Astrocyte of the spinal cord (primary cell): Measurements from ENCODE around the gene PSD4.

Experiments
- DNase-seq: peaks from one replicate; pipeline ENCODE4 v3.0.0; 2011; ENCODE audit warnings: low read depth, low spot score
- H3K4me3 ChIP-seq: 2 replicates; pipeline ENCODE4 v1.5.1; 2011; ENCODE audit warnings: low read depth, mild to moderate bottlenecking, low read length, moderate library complexity
- CTCF ChIP-seq: IDR thresholded peaks from 2 replicates; pipeline ENCODE4 v1.5.1; 2012; ENCODE audit warnings: low read depth, mild to moderate bottlenecking, low read length, inconsistent platforms
- in situ Hi-C: cut with HindIII; loops from 2 replicates; pipeline ENCODE4 v1.10.0; 2017; ENCODE audit warnings: low sequenced_read_pairs

The PSD4 gene

DNA sequence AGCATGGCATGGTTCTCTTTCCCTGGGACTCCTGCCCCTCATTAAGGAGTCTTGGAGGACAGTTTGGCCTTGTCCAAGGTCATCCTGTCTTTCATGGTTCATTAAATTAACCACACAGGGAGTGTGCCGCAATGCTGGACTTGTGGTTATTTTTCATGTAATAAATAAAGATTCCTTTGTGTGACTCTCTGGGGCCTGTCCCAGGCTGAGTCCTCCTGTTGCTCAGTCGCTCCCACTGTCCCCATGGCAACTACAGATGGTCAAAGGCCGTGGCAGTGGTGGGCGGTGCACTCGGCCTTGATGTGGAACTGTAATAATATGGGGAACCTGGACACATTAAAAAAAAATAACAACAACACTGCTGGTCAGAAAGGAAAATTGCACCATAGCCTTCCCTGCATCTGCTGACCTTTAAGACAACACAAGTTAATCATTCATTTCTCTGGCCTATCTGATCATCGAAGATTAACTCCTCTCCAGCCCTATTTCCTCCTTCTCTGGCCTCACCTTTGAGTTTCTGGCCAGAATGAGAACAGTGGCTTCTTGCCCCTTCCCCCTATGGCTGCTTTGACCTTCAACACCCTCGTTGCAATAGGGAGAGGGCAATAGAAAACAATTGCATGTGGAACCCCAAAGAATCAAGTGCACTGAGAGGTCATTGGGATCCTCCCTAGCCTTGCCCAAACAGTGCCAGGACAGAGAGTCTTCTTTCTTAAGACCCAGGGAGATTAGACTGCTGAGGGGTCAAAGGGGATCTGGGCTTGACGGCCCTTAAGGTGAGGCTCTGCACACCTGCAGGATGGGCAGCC lies 44.7 kb downstream of the PSD4 start:
- in situ Hi-C loops = no loop called here
- peak; percentile 76 for DNase-seq
- no peak for TF ChIP-seq CTCF
- no peak overlapping the region for H3K4me3 ChIP-seq

DNA sequence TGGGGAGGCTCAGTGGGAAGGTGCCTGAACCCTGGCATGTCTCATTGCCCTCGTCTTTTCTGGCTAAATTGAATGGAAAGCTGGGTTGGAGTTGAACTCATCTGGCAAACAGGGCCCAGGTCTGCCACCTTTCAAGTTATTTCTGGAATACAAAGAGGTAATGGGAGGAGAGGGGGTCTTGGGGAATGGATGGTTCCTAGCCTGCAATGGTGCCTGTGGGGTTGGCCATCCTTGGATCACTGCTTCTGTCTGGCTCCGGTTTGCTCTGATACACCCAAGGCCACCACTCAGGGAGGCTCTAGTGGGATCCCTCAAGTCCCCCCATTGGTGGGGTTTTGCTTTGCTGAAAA lies 45.3 kb downstream of the PSD4 start:
- no peak for TF ChIP-seq CTCF
- in situ Hi-C loops = no loop called here
- no peak for DNase-seq
- no peak overlapping the region for H3K4me3 ChIP-seq

GRCh38 chr2:113219525-113219888 lies 45.7 kb downstream of the PSD4 start:
- no peak for TF ChIP-seq CTCF
- H3K4me3 ChIP-seq = no peak overlapping the region
- in situ Hi-C loops = no loop called here
- DNase-seq = no peak

DNA sequence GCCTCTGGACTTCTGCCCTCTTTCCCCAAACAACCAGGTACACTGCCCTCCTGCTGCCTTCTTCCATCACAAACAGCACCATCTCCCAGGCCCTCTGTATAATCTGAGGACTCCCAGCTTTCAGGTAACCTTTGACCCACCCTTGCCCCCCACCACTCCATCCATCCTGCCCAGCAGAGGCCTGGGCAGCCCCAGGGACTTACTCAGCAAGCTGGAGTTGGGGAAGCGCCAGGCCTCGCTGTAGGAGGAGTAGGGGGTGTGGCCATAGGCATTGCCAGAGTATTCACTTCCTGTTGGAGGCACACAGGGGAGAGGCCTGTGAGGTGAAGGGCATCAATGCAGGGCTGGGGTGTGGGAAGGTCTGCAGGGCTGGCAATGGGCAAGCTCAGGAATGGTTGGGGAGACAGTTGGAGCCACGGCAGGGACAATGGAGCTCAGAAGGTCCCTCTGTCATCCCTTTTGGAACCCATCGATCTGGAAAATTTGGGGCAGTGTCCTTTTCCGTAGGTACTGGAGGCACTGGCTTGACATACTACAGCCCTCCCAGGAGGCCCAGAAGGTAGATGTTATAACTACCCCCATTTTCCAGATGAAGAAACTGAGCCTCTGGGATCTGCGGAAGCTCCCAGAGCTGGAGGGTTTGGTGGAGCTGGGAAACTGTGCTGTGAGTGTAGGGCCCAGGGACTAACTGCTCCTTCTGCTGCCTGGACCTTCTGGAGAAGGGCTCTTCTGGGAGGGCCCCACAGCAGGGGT lies 46.3 kb downstream of the PSD4 start:
- peak; percentile 58 for DNase-seq
- in situ Hi-C loops = no loop called here
- no peak overlapping the region for H3K4me3 ChIP-seq
- no peak for TF ChIP-seq CTCF

DNA sequence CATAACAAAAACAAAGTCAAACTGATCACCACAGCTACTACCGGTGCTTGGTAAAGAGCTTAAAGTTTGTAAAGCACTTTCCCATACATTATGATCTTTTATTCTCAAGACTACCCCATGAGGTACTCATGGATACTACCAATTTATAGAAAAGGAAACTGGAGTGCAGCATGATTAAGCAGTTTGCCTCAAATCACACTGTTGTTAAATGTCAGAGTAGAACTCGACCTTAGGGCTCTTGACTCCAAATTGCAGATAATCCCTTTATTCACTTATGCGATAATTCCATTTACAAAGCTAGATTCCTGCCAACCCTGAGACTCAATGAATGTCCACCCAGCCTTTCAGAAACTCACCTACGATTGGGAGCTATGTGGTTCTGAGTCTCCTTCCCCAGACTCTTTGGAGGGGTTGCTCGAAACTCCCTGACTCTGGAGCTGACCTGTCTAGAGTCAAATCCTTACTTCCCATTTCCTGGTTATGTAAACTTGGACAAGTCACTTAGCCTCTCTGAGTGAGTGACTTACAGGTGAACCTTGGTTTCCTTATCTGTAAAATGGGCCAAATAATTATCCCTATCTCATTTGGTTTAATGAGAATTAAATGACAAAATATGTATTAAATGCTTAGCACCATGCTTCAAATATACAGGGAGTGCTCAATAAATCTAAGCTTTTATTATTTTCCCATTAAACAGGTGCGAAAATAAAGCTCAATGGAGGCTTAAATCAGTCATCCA lies 47.4 kb downstream of the PSD4 start:
- no peak overlapping the region for H3K4me3 ChIP-seq
- TF ChIP-seq CTCF = no peak

GRCh38 chr2:113221846-113222245 lies 48.1 kb downstream of the PSD4 start:
- TF ChIP-seq CTCF = no peak
- in situ Hi-C loops = no loop called here
- no peak for DNase-seq
- H3K4me3 ChIP-seq = no peak overlapping the region

More for the DNA sequence above, 47.4 kb downstream of the PSD4 start:
- in situ Hi-C loops = no loop called here
- no peak for DNase-seq
